Germinal center (tissue), 1 donor: ENCODE data around the gene COL28A1.
"Not testable (repeated sequence)": the region's sequence is repeated elsewhere in the genome, so short reads cannot be mapped to it uniquely, and the experiment has no call there.

Experiments
- DNase-seq: peaks from one replicate; pipeline ENCODE4 v3.0.0; 2012; ENCODE audit warnings: mixed read lengths, low spot score

COL28A1 gene

DNA sequence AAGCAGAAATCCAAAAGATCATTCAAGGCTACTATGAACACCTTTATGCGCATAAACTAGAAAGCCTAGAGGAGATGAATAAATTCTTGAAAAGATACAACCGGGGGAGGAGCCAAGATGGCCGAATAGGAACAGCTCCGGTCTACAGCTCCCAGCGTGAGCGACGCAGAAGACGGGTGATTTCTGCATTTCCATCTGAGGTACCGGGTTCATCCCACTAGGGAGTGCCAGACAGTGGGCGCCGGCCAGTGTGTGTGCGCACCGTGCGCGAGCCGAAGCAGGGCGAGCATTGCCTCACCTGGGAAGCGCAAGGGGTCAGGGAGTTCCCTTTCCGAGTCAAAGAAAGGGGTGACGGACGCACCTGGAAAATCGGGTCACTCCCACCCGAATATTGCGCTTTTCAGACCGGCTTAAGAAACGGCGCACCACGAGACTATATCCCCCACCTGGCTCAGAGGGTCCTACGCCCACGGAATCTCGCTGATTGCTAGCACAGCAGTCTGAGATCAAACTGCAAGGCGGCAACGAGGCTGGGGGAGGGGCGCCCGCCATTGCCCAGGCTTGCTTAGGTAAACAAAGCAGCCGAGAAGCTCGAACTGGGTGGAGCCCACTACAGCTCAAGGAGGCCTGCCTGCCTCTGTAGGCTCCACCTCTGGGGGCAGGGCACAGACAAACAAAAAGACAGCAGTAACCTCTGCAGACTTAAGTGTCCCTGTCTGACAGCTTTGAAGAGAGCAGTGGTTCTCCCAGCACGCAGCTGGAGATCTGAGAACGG, 70.5 kb downstream of the COL28A1 start:
- not testable (repeated sequence) for DNase-seq

DNA sequence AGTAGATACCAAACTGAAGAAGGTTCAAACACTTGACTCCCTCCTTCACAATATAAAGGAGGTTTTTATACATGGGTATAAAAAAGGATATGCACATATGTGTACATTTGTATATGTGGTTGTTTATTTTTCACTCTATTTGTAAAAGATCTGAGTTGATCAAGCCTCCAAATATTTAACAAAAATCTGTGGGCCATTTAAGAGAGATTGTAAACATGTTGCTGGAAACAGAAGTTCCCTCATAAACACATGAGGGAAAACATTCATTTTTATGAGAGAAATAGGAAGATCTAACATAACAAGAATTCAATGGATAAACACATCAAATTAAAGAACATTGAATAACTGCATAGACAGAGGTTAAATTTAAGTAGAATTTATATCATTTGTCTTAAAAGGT, 81.7 kb downstream of the COL28A1 start:
- no peak for DNase-seq

DNA sequence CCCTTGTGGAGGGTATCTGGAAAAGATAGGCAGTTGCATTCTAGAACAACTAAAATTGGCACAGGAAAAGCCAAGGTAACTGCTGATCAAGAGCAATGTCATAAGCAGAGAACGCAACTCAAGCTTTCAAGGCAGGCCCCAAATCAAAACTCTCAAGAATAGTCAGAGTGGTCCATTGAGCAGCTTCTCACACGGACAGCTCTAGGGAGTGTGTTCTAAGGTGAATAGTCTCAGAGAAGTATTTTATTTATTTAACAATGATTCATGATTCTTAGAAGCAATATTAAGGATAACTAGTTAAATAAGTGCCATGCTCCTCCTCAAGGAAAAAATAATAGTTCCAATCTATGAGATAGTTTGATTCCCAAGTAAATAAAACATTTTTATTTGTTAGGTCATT, 83.0 kb downstream of the COL28A1 start:
- DNase-seq: no peak

DNA sequence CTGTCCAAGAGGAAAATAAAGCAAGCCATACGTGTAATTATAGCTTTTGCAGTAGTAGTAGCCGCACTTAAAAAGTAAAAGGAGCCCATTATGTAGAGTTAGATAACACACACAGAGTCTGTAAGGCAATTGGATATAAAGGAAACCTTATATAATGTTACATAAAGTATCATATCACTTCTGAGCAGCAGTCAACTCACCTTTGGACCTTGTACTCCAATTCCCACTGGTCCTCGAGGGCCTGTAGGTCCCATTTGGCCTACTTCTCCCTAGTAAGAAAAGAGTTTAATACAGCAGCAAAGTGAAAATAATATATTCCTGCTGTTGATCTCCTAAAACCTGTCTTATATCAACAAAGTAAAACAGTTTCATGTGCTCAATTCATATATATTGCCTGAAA, 83.6 kb downstream of the COL28A1 start:
- DNase-seq: no peak

DNA sequence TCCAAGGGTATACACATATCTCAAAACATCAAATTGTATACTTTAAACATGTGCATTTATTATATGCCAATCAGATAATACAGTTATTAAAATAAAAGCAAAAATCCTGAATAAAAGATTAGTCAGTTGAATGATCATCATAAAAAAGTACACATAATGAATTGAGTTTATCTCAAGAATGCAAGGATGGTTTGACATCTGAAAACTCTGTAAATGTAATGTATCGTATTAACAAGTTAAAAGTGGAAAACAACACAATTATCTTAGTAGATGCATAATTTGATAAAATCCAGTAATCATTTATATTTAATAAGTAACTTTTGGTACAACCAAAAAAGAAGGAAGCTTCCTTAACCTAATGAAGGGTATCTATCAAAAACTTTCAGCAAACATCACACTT, 86.6 kb downstream of the COL28A1 start:
- DNase-seq: no peak

DNA sequence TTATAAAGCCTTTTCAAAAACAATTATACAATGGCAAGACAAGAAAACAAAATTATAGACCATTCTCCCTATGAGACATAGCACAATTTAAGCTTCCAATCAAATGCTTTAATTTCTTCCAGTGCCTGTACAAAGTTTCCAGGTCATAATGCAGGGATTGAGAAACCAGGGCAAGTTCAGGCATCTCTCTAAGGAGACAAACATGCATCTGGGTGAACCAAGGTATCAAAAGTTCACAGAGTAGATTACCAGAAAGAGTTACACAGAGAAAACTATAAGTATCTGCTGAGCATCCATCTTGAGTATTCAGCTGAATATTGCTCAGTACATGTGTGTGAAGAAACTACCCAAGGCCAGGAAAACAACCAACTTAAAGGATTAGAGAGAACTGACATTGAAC, 89.1 kb downstream of the COL28A1 start:
- no peak for DNase-seq

DNA sequence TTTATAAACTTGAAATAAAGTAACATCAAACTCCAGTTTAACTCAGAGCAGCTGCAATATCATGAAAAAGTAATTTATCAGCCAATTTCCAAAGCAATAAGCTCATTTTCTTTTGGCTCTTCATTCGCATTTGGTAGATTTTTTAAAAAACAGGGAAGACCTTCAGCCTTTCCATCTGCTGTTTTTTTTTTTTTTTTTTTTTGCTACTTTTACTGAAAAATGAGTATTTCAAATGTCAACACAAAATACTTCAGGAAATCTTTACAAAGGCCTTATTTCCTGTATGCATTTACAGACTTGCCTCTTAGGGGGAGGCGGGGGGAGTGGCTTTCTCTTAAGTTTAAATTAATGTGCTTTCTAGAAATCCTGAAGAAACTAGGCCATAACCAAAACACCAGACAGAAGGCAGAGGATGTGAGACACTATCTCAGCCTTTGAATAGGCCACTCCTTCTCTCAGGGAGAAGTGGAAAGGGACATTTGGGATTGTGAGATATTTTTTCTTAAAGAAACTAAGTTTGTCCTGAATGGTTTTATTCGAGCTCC, 91.8 kb downstream of the COL28A1 start:
- no peak for DNase-seq

DNA sequence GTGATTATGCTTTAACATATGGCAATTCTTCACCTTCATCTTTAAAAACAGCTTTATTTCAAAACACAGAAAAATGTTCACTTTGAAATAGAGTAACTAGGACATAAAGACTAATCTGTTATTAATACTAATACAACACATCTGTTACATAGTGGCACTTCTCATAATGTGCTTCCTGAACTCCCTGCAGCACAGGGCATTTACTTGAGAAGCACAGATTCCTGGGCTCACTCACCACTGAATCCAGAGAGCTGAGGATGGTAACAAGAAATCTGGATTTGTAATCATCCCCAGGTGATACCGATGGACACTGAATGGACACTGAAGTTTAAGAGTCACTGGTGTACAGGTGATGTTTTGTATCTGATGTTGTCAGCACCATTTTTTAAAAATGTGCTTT, 96.1 kb downstream of the COL28A1 start:
- no peak for DNase-seq

DNA sequence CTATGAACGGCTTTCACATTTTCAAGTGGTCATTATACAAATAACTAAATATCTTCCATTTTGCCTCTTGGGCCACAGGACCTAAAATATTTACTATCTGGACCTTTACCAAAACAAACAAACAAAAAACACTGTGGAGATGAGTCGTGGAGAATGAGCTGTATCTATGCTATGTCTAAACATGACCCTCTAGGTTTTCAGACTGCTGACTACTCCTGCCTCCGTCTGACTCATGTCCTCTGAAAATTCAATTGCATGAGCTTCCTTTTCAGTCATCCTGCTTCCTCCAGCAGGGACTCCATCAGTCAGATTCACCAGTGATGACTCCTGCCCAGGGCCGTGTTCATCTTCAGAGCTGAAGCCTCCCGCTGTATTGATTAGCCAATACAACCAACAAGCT, 96.8 kb downstream of the COL28A1 start:
- DNase-seq: no peak

DNA sequence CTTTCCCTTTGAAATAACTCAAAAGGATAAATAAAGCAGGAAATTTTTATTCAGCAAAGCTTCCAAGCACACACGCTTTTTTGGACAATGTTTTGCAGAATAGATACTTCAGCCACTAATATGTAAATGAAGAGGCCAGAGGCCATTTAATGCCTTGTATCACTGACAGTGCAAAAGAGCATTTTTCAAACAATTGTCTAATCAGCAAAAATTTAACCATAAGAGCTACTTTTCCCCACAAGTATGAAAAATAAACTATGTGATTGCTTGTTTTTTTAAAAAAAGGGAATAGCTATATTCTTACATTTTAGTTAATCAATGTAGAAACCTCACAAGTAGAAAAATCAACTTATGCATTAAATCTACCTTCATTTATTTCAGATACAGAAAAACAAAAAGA, 99.7 kb downstream of the COL28A1 start:
- no peak for DNase-seq

DNA sequence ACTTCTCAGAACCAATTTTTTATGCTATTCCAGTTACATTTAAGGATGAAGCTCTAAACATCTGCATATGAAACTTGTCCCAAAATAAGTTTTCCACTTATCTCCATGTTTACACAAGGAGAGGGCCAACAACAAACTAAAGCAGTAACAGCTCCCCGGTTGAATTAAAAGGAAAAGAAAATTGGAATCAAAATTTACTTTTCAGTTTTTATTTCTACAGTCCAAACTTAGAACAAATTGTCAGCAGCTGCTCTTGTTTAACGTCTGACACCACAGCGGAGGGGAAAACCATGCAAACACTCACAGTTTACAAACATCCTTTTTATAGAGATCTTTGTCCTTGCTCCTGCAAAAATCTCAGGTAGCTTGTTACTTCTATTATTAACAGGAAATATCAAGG, 101.3 kb downstream of the COL28A1 start:
- DNase-seq: no peak

DNA sequence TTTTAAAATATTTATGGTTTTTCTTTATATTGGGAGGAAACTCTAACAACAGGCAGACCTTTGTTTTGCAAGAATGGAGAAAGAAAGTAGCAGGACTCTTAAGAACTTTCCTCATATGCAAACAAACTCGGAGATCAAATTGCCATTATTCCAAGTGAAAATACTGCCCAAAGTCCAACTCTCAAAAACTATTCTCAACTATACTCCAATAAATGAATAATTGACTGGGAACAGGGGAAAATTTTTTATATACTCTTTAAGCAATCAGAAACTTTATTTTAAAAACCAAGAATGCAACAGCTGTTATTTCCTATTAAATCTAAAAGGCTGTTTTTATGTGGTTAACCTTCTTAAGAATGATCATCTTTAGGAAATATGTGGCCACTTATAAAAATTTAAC, 101.9 kb downstream of the COL28A1 start:
- DNase-seq: no peak

DNA sequence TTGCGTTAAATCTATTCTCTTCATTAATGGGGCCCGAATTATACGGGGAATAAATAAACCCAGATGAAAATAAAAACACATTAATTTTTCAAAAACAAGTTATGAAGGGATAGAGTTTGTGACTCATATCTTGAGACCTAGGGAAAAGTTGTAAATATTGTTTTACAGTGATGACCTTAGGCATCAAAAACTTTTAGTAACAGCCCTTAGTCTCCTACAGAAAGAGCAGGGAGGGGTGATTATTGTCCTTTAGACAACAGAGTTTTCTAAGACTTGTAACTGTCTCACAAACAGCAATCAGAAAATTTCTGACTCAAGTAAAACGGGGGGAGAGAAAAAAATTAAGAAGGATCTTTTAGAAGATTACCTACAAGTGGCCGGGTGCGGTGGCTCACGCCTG, 102.7 kb downstream of the COL28A1 start:
- DNase-seq: no peak

DNA sequence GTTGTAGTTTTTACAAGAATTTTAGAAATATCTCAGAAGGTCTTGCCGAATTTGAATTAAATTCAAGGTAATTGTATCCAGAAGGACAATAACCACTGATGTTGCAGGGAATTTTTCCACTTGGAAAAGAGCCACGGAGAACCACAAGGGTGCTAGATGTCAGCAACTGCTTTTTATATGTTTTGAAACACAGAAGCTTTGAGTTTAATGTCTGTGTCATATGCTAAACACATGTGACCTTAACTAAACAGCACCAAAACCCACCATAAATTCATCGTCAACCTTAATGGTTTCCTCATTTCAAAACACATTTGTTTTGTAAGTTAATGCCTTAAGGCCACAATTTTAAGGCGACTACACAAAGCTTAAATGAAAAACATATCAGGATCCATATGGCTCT, 106.9 kb downstream of the COL28A1 start:
- DNase-seq: no peak

DNA sequence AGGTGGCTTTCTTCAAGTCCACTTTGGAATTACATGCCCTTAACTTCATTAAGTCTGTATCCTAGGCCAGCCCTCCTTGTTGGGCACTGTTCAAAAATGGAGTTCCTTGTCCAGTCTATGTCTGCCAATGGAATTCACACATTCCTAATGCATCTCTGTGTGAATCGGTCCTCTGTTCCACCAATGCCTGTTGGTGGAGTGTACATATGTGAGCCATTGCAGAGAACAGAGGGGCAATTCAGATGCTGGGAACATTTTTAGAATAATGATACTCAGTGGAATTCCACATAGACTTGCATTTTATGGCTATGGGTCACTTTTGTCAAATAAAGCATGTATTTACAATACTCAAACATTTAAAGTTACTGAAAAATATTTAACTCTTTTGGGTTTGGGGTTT, 108.3 kb downstream of the COL28A1 start:
- no peak for DNase-seq

DNA sequence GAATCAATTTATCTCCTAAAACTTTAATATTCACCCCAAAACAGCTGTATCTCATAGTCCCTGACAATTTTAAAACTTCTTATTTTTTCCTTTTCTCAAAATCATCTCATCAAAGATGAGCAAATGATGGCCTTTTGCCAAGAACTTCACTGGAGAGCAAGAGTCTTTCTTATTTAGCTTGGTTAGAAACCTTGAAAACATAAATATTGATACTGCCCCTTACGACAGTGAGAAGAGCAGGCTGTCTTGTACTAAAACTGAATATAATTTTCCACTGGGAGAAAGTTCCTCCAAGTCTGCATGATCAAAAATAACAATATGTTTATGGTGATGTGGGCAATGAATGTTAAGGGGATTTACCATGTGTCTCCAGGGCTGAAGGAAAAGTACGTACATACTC, 109.0 kb downstream of the COL28A1 start:
- DNase-seq: no peak

DNA sequence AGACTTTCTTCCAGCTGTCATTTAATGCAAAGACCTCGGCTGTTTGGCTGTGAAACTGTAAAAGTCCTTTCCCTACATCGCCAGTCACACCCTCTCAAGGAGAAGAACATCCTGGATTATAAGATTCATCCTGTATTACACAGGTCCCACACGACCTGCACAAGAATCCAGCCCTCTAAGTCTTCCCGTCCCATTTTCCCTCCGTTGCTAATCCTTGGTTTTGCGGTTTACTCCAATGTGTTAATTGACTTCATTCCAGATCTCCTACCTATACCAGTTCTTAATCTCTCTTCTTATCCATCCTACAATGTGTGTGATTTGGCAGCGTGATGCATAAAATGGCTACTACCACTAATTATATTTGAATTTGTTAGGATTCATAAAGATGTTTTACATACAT, 110.4 kb downstream of the COL28A1 start:
- DNase-seq: no peak

DNA sequence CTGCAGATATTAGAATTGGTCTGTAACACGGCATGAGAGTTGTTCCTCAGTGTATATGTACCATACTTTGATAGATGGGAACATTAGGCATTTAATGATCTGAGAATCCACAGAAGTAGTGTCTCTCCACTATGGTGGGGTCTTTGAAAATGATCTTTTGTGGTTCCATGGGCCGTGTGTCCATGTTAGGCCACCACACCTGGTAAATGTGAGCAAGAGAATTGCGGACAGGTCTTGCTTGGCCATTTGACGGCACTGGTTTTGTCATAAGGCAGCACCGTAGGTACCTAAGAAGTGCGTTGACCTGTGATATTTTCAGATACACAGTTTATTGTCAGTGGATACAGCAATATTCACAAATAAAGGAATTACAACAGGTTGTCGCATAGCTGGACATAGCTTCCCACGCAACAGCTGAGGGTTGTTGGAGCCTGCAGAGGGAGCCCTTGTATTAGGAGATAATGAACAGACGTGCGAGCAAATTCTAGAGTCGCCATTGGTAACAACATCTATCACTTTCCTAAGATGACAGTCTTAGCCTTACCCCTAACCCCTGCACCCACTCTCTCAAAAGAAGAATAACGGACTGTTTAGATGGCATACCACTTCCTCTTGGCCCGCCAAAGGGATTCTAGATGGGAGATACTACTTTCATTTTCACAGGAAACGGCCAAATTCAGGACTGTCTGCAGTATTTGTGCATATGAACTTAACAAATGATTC, 111.4 kb downstream of the COL28A1 start:
- DNase-seq: peak; percentile 33

DNA sequence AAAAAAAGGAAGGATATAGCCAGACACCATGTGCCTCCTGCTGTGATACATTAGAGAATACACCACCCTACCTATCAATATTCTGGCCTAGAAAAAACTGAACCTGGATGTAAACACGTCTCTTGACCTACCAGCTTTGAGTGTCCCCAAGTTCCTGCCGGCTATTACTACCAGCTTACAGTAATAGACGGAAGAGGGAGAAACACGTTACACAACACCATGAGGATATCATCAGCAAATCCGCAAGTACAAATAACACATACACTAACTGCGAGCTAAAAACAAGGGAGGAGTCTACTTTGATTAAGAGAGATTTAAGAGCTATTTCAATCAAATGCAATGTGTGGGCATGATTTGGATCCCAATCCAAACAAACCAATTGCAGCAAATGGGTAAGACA, 113.0 kb downstream of the COL28A1 start:
- DNase-seq: no peak

DNA sequence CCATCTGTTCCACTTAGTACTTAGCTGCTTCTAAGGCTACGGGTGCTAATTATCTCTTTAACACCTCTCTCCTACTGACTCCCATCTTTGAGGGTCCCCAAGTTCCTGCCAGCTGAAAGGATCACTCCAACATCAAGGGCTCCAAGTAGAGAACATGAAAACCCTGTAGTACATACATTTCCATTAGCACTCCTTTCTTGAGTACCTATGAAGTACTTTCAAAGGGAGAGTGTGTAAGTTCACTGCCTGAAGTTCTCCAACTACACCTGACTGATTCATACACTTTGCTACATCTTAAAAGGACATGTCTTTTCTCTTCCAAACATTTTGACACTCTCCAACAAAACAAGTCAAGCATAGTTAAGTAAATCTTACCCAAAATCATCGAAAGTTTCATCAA, 113.8 kb downstream of the COL28A1 start:
- DNase-seq: no peak

DNA sequence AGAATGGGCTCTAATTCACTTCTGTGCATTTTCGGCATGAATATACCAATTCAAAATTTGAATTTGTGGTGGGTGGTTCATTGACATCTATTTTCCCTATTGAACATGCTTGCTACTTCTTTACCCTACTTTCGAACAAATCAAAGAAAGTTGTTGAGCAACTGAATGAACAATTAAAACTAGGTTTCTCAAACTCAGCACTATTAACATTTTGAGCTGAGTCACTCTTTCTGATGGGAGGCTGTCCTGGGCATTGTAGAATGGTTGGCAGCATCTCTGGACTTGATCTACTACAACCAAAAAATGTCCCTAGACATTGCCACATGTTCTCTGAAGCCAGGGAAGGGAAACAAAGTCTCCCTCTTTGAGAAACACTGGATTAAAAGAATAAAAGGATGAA, 116.7 kb downstream of the COL28A1 start:
- DNase-seq: no peak

DNA sequence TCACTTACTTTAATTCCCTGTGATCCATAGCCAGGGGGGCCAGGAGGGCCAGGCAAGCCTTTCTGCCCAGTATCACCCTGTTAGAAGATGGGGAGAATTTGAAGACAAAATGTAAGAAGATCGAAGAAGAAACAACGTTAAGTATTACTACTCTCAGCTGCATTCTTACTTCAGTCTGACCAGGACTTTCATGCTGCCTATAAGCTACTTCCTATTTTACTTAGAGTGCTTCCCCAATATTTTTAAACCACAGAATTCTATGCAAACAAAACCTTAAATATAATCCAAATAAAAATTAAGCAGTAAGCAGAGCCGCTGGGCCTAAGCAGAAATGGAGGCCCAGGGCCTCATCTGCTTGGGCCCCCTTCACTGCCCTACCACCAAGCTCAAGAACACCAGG, 117.8 kb downstream of the COL28A1 start:
- DNase-seq: no peak

DNA sequence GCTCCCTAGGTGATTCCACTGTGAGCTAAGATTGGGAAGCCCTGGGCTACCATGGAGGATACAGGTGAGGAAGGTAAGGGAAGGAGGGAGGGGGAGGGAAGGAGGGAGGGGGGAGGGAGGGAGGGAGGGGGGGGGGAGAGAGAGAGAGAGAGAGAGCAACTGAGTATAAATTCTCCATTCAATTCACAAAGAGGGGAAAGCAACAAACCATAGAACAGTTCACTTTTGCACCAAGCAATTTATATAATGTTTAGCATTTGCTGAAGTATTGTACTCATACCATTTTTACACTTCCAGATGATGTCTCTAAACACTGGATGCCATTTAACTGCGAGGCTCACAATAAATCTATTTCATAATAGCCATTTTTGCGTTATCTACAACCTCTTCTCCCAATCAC, 118.3 kb downstream of the COL28A1 start:
- DNase-seq: no peak
